Erythroblast (primary cell): ENCODE results near the gene TMEM131L.

Experiments
- GATA1 ChIP-seq: IDR thresholded peaks from 2 replicates; pipeline ENCODE4 v1.6.1; 2011; ENCODE audit warnings: low read depth, mild to moderate bottlenecking, control low read depth, low read length, moderate library complexity
- POLR2A ChIP-seq: IDR thresholded peaks from 2 replicates; pipeline ENCODE4 v1.6.1; 2011; ENCODE audit warnings: mild to moderate bottlenecking, low read length

DNA sequence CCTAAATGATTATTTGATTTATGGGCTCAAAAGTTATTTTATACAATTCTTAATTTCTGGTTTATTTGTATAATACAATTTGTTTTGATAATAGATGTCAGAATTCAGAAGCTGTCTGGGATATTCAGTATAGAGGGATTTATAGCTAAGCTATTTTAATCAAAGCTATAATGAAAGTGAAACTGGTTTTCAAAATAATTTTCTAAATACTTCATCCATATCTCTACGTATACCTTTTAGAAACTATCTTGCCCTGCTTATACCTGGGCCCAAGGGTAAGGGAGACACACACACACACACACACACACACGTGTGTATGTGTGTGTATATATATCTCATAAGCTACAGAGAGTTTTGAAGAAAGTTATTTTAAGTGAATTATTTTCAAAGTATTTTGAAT is 2.9 kb downstream of the TMEM131L start:
- TF ChIP-seq POLR2A: no peak
- TF ChIP-seq GATA1: no peak
